Measurements from ENCODE around the gene EFCAB11.

- TF ChIP-seq ZBTB21 (CRISPR knock-in tag; IDR thresholded peaks at IDR 0.05; ENCODE audit: borderline replicate concordance) (no peak), ATF3 (CRISPR knock-in tag; conservative IDR thresholded peaks at IDR 0.05) (no peak), ZNF281 (CRISPR knock-in tag; IDR thresholded peaks at IDR 0.05) (no peak), CTCF (IDR thresholded peaks at IDR 0.05) (no peak), TCF7 (CRISPR knock-in tag; IDR thresholded peaks at IDR 0.05; ENCODE audit: low read depth) (no peak), IRF1 (CRISPR knock-in tag; IDR thresholded peaks at IDR 0.05) (no peak), ESRRA (CRISPR knock-in tag; IDR thresholded peaks at IDR 0.05; ENCODE audit: borderline replicate concordance) (no peak), JAZF1 (CRISPR knock-in tag; IDR thresholded peaks at IDR 0.05) (no peak)
Measured at GRCh38 chr14:89755816-89756215, 198.7 kb downstream of the EFCAB11 start.
